ENCODE data around the gene FRMPD4. TPM values are rescaled to one million over a fixed set of nuclear protein-coding genes. Genes with fewer than 3 reads are reported as not detected.

FRMPD4 gene
- total RNA-seq, 1 experiment from 2014 or later: 1.4 TPM

DNA sequence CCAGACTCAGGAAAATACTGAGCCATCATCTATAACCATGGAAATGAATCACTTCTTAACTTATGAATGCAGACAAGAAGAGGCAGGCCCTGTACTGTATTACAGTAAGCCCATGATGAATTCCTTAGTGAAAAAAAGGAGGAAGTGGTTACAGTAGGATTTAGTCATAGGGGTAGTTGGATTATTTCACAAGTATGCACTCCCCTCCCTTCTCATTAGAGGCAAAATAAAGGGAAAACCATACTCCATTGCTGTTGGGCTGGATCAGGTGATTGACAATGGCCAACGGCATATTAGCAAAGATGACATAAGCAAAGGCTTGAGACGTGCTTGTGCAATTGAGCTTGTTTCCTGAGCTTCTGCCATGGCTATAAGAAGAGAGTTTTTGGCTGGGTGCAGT is 471.8 kb downstream of the FRMPD4 start (continued):
- TF ChIP-seq, protein P1, sequence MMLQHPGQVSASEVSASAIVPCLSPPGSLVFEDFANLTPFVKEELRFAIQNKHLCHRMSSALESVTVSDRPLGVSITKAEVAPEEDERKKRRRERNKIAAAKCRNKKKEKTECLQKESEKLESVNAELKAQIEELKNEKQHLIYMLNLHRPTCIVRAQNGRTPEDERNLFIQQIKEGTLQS (CRISPR knock-in tag; conservative IDR thresholded peaks at IDR 0.05): no peak
- TF ChIP-seq SOX15 (CRISPR knock-in tag; IDR thresholded peaks at IDR 0.05) (no peak), IRF1 (CRISPR knock-in tag; IDR thresholded peaks at IDR 0.05) (no peak), CDX4 (CRISPR knock-in tag; IDR thresholded peaks at IDR 0.05; ENCODE audit: borderline replicate concordance) (no peak), E2F5 (CRISPR knock-in tag; IDR thresholded peaks at IDR 0.05) (no peak)

GRCh38 chrX:12611471-12611870 is 473.2 kb downstream of the FRMPD4 start:
- POLR2A ChIA-PET: no interaction called here
- Mint-ChIP-seq H3K4me3 (no peak overlapping the region), H3K27ac (no peak overlapping the region), H3K36me3 (no peaks in the 10 kb centered on the region), H3K27me3 (ENCODE audit: low read depth) (no peaks in the 10 kb centered on the region), H3K9me3 (no peaks in the 10 kb centered on the region), H3K4me1 (no peaks in the 10 kb centered on the region)
- no peak for ATAC-seq
- TF ChIP-seq, protein P2, sequence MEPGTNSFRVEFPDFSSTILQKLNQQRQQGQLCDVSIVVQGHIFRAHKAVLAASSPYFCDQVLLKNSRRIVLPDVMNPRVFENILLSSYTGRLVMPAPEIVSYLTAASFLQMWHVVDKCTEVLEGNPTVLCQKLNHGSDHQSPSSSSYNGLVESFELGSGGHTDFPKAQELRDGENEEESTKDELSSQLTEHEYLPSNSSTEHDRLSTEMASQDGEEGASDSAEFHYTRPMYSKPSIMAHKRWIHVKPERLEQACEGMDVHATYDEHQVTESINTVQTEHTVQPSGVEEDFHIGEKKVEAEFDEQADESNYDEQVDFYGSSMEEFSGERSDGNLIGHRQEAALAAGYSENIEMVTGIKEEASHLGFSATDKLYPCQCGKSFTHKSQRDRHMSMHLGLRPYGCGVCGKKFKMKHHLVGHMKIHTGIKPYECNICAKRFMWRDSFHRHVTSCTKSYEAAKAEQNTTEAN (CRISPR knock-in tag; IDR thresholded peaks at IDR 0.05): no peak
- no peak for TF ChIP-seq ZNF532 (CRISPR knock-in tag; IDR thresholded peaks at IDR 0.05; ENCODE audit: borderline replicate concordance)
- no peak for TF ChIP-seq SMAD4 (CRISPR knock-in tag; IDR thresholded peaks at IDR 0.05)
- DNase-seq (ENCODE audit: low spot score): no peak
- CTCF ChIA-PET: no interaction called here

GRCh38 chrX:12614266-12614665 is 476.0 kb downstream of the FRMPD4 start:
- no peak for ATAC-seq
- CTCF ChIA-PET: no interaction called here
- TF ChIP-seq, protein P3, sequence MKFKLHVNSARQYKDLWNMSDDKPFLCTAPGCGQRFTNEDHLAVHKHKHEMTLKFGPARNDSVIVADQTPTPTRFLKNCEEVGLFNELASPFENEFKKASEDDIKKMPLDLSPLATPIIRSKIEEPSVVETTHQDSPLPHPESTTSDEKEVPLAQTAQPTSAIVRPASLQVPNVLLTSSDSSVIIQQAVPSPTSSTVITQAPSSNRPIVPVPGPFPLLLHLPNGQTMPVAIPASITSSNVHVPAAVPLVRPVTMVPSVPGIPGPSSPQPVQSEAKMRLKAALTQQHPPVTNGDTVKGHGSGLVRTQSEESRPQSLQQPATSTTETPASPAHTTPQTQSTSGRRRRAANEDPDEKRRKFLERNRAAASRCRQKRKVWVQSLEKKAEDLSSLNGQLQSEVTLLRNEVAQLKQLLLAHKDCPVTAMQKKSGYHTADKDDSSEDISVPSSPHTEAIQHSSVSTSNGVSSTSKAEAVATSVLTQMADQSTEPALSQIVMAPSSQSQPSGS (CRISPR knock-in tag; IDR thresholded peaks at IDR 0.05; ENCODE audit: borderline replicate concordance, low read depth): no peak
- TF ChIP-seq, protein P4, sequence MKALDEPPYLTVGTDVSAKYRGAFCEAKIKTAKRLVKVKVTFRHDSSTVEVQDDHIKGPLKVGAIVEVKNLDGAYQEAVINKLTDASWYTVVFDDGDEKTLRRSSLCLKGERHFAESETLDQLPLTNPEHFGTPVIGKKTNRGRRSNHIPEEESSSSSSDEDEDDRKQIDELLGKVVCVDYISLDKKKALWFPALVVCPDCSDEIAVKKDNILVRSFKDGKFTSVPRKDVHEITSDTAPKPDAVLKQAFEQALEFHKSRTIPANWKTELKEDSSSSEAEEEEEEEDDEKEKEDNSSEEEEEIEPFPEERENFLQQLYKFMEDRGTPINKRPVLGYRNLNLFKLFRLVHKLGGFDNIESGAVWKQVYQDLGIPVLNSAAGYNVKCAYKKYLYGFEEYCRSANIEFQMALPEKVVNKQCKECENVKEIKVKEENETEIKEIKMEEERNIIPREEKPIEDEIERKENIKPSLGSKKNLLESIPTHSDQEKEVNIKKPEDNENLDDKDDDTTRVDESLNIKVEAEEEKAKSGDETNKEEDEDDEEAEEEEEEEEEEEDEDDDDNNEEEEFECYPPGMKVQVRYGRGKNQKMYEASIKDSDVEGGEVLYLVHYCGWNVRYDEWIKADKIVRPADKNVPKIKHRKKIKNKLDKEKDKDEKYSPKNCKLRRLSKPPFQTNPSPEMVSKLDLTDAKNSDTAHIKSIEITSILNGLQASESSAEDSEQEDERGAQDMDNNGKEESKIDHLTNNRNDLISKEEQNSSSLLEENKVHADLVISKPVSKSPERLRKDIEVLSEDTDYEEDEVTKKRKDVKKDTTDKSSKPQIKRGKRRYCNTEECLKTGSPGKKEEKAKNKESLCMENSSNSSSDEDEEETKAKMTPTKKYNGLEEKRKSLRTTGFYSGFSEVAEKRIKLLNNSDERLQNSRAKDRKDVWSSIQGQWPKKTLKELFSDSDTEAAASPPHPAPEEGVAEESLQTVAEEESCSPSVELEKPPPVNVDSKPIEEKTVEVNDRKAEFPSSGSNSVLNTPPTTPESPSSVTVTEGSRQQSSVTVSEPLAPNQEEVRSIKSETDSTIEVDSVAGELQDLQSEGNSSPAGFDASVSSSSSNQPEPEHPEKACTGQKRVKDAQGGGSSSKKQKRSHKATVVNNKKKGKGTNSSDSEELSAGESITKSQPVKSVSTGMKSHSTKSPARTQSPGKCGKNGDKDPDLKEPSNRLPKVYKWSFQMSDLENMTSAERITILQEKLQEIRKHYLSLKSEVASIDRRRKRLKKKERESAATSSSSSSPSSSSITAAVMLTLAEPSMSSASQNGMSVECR (CRISPR knock-in tag; IDR thresholded peaks at IDR 0.05; ENCODE audit: borderline replicate concordance): no peak
- TF ChIP-seq ZNF317 (CRISPR knock-in tag; IDR thresholded peaks at IDR 0.05; ENCODE audit: borderline replicate concordance, low read depth) (no peak), CDX4 (CRISPR knock-in tag; IDR thresholded peaks at IDR 0.05; ENCODE audit: borderline replicate concordance) (no peak), ZNF416 (CRISPR knock-in tag; IDR thresholded peaks at IDR 0.05) (no peak), TCF7 (CRISPR knock-in tag; IDR thresholded peaks at IDR 0.05; ENCODE audit: low read depth) (no peak), PRRX2 (CRISPR knock-in tag; IDR thresholded peaks at IDR 0.05) (no peak), NFATC4 (CRISPR knock-in tag; IDR thresholded peaks at IDR 0.05) (no peak)
- TF ChIP-seq, protein P5, sequence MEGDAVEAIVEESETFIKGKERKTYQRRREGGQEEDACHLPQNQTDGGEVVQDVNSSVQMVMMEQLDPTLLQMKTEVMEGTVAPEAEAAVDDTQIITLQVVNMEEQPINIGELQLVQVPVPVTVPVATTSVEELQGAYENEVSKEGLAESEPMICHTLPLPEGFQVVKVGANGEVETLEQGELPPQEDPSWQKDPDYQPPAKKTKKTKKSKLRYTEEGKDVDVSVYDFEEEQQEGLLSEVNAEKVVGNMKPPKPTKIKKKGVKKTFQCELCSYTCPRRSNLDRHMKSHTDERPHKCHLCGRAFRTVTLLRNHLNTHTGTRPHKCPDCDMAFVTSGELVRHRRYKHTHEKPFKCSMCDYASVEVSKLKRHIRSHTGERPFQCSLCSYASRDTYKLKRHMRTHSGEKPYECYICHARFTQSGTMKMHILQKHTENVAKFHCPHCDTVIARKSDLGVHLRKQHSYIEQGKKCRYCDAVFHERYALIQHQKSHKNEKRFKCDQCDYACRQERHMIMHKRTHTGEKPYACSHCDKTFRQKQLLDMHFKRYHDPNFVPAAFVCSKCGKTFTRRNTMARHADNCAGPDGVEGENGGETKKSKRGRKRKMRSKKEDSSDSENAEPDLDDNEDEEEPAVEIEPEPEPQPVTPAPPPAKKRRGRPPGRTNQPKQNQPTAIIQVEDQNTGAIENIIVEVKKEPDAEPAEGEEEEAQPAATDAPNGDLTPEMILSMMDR (IDR thresholded peaks at IDR 0.05): no peak

More at GRCh38 chrX:12614266-12614665, 476.0 kb downstream of the FRMPD4 start:
- Mint-ChIP-seq H3K4me1 (no peaks in the 10 kb centered on the region), H3K9me3 (no peaks in the 10 kb centered on the region), H3K36me3 (no peaks in the 10 kb centered on the region), H3K4me3 (no peak overlapping the region), H3K27me3 (ENCODE audit: low read depth) (no peaks in the 10 kb centered on the region), H3K27ac (no peak overlapping the region)
- POLR2A ChIA-PET: no interaction called here
- no peak for DNase-seq (ENCODE audit: low spot score)

Measured in WTC11 (cell line).